HG03469 (cell line): ENCODE results near the gene ASAH2.
"Not testable (repeated sequence)": the region's sequence is repeated elsewhere in the genome, so short reads cannot be mapped to it uniquely, and the experiment has no call there.

Experiments
- ATAC-seq: cut with Tn5 transposase; IDR thresholded peaks from one replicate; pipeline ENCODE4 v1.9.1; 2021; ENCODE audit warnings: mild to moderate bottlenecking, moderate library complexity, moderate number of reproducible peaks; ENCODE audit not compliant: unreplicated experiment

ASAH2 gene

GRCh38 chr10:50260791-50261281 lies 9.5 kb upstream of the ASAH2 start:
- peak; percentile 99 for ATAC-seq

- no peak for ATAC-seq
These were observed 3.2 kb upstream of the ASAH2 start for GRCh38 chr10:50254479-50254878.

GRCh38 chr10:50250096-50250854 lies 1.0 kb downstream of the ASAH2 start:
- ATAC-seq: no peak

DNA sequence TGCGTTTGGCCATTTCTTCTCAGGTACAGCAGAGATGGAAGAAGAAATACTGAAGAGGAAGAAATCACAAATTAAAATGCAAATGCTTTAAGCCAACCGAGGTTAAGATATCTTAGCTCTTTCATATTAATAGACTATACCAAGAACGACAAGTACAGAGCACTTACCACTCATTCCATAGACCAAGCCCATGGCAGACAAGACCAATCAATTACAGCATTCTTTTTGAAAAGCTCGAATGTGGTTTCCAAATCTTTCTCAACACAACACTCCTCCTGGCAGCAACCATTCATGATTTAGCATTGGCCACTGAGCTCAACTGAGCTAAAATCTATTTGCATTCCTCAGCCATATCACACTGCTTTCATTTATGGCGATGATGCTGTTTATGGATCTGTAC lies 2.7 kb downstream of the ASAH2 start:
- no peak for ATAC-seq

DNA sequence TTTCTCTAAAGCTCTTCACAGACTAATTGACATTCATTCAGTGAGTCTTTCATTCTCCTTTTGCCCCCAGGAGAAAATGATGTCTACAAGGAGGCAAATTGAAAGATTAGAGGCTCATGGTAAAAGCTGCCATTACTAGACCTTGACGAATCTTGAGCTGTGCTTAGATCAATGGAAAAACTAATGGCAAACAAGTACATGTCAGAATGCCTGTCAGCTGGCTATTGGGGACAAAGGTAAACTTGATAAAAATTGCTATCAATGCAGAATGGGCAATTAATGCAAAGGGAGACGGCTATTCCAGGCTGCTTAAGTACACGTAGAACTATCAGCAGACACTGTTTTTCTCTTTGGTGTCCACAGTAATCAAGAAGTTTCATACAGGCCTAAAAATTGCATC lies 3.3 kb downstream of the ASAH2 start:
- no peak for ATAC-seq

DNA sequence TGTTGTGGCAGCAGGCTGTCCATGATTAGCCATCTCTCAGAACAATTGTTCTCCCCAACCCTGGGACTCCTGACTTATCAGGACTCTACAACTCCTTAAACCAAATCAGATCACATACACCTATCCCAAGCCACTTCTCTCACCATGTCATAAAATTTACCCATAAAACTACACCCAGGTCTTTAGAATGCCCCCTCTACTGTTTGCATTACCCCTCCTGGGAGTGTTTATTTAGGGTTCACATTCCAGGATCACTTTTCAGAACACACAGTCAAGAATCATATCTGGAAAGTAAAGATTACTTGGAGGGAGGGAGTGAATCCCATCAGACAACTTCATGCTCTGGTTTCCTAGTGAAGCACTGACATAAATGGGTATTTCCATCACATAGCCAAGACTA lies 7.1 kb downstream of the ASAH2 start:
- ATAC-seq: no peak

GRCh38 chr10:50242777-50243176 lies 8.5 kb downstream of the ASAH2 start:
- no peak for ATAC-seq

DNA sequence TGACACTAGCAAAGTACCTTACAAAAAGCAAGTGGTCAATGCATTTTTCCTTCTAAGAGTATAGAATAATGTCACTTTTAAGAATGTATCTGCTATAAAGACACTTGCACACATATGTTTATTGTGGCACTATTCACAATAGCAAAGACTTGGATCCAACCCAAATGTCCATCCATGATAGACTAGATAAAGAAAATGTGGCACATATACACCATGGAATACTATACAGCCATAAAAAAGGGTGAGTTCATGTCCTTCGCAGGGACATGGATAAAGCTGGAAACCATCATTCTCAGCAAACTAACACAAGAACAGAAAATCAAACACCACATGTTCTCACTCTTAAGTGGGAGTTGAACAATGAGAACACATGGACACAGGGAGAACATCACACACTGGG lies 9.8 kb downstream of the ASAH2 start:
- ATAC-seq: not testable (repeated sequence)

GRCh38 chr10:50234486-50234885 lies 16.8 kb downstream of the ASAH2 start:
- ATAC-seq: no peak

- no peak for ATAC-seq
These were observed 19.1 kb downstream of the ASAH2 start for GRCh38 chr10:50232261-50232639.

DNA sequence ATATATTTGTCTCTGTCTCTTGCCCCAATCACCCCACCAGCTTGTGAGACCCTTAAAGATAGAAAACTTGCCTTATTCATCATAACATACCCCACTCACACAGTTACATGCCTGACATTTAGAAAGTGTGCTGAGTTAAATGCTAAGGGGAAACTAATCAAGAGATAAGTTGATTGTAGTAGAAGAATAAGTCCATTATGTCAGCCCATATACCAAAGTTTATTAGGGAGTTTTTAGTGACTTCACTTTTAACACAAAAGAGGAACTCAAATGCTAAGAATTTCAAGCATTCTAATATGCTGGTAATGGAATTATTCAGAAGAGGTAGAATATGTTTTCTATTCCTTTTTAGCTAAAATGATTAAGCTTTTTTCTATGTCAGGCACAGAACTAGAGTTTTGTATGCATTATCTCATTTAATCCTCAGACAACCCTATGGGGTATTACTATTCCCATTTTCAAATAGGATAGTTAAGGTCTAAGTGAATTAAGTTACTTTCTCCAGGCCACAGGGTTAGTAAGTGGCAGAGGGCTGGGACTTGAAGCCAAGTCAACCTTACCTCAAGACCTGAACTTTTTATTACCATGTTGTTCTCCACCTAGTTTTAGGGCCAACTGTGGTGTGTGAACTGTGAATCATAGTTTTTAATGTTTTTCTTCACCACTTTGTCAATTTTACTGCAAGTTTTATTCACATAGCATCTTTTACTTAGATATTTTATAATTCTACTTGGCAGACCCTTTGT lies 19.6 kb downstream of the ASAH2 start:
- ATAC-seq: peak; percentile 52

DNA sequence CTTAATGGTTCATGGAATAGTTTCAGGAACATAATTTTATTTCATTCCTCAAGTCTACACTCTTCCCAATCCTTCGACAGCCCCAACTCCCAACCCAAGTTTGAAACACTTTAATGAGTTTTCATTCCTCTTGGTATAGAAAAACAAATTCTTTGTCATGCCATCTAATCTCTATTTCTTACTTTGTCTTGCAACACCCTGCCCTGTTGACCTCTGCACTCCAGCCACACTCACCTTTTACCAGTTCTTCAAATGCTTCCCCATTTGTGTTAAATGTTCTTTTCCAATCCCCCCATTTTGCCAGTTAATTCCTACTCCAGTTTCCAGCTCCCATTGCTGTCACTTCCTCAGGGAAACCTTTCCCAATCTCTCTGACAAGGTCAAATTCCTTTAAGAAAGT lies 21.9 kb downstream of the ASAH2 start:
- no peak for ATAC-seq

DNA sequence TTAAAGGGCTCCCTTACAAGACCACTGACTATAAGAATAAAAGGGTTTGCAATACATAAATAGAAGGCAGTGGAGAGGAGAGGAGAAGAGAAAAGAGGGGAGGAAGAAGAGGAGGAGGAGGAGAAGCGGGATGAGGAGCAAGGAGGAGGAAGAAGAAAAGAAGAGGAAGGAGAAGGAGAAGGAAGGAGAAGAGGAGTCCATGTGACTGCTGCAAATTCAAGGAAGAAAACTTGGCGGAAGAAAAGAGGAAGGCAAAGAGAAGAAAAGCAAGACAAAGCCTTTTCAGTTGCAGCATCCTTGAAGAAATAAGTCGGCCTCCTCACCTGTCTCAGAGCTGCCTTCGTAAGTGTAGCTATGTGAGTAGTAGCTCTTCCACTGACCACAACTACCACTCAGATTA lies 22.6 kb downstream of the ASAH2 start:
- no peak for ATAC-seq

GRCh38 chr10:50226610-50227009 lies 24.7 kb downstream of the ASAH2 start:
- no peak for ATAC-seq

GRCh38 chr10:50224330-50224952 lies 26.9 kb downstream of the ASAH2 start:
- peak; percentile 91 for ATAC-seq

- no peak for ATAC-seq
These were observed 29.1 kb downstream of the ASAH2 start for GRCh38 chr10:50222199-50222598.

DNA sequence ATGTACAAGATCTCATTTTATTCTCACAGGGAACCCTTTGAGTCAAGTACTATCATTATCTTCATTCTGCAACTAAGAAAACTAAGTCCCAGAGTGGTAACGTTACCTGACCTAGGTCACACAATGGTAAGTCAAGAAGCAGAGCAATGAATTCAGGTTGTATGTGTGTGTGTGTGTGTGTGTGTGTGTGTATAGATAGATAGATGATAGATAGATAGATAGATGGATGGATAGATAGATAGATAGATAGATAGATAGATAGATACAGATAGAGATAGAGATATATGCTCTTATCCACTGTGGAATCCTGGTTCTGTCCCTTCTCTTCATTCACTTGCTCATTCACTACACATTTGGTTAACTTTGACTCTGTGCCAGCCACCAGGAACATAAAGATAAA lies 29.8 kb downstream of the ASAH2 start:
- no peak for ATAC-seq

DNA sequence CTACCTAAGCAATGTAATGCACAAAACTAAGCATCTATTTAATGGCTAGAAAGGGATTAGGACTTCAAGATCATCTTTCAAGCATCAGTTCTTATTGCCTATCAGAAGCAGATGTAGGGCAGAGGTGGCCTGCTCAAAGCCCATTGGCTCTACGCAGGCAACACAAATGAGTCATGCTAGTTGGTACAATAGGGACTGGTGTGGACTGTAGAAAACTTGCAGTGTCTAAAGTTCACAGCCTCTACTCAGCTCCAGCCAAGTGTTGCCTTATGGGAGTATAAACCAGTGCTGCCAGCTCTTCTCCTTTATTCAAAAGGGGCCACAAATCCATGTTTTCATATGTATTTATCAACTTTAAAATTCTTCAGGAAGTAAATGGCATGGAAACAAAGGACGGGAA lies 31.7 kb downstream of the ASAH2 start:
- no peak for ATAC-seq

GRCh38 chr10:50219200-50219599 lies 32.1 kb downstream of the ASAH2 start:
- ATAC-seq: no peak

DNA sequence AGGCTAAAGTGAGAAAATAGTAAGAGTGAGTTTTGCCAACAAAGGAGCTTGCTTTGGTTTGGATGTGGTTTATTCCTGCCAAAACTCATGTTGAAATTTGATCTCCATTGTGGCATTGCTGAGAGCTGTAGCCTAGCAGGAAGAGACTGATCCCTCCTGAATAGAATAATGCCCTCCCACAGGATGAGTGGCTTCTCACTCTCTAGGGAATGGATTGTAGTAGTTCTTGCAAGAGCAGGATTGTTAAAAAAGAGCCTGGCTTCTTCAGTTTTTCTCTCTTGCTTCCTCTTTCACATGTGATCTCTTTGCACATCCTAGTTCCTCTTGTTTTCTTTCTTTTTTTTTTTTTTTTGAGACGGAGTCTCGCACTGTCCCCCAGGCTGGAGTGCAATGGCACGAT lies 34.4 kb downstream of the ASAH2 start:
- ATAC-seq: no peak

GRCh38 chr10:50216418-50216817 lies 34.9 kb downstream of the ASAH2 start:
- no peak for ATAC-seq

- no peak for ATAC-seq
These were observed 39.6 kb downstream of the ASAH2 start for GRCh38 chr10:50211670-50212069.
